ENCODE measurements around the gene TP53RK. TPM values are rescaled to one million over a fixed set of nuclear protein-coding genes. Genes with fewer than 3 reads are reported as not detected.
A peak's percentile ranks its signal among the peaks of the same experiment; 100 is the strongest.

TP53RK gene
- total and polyA plus RNA-seq, 2 of the 13 experiments (the other 11 are each of a cell fraction or from before 2014, with no cell fraction given), result 12.9 to 25.5 TPM

GRCh38 chr20:46689754-46690085, 476 bp upstream of the TP53RK start (continued):
- TF ChIP-seq ZMAT5 (CRISPR knock-in tag; IDR thresholded peaks at IDR 0.05; ENCODE audit: borderline replicate concordance, low read depth) (no peak), HIC2 (CRISPR knock-in tag; IDR thresholded peaks at IDR 0.05; ENCODE audit: low read depth) (no peak), DMTF1 (CRISPR knock-in tag; IDR thresholded peaks at IDR 0.05) (no peak), CSRNP2 (CRISPR knock-in tag; conservative IDR thresholded peaks at IDR 0.05; ENCODE audit: low read depth) (no peak), MAZ (IDR thresholded peaks at IDR 0.05; ENCODE audit: borderline replicate concordance, low read depth, low read length) (0 out of 2 replicates have a peak, but pooled peaks have one; percentile 13), MAZ (CRISPR knock-in tag; IDR thresholded peaks at IDR 0.05; ENCODE audit: low read depth) (0 out of 2 replicates have a peak, but pooled peaks have one; percentile 56), ZNF260 (CRISPR knock-in tag; IDR thresholded peaks at IDR 0.05; ENCODE audit: borderline replicate concordance, low read depth) (no peak), RBAK (CRISPR knock-in tag; IDR thresholded peaks at IDR 0.05) (0 out of 2 replicates have a peak, but pooled peaks have one; percentile 30), ZNF850 (CRISPR knock-in tag; conservative IDR thresholded peaks at IDR 0.05) (no peak), CREM (IDR thresholded peaks at IDR 0.05) (peak; percentile 45; the same call in 1 of the 2 replicates), CREM (CRISPR knock-in tag; IDR thresholded peaks at IDR 0.05) (no peak), ZFP82 (CRISPR knock-in tag; IDR thresholded peaks at IDR 0.05; ENCODE audit: borderline replicate concordance) (0 out of 2 replicates have a peak, but pooled peaks have one; percentile 22), RAD21 (CRISPR knock-in tag; IDR thresholded peaks at IDR 0.05) (no peak), ZNF816 (CRISPR knock-in tag; IDR thresholded peaks at IDR 0.05; ENCODE audit: borderline replicate concordance) (peak; percentile 37; the same call in 1 of the 2 replicates), YEATS2 (CRISPR knock-in tag; IDR thresholded peaks at IDR 0.05; ENCODE audit: borderline replicate concordance) (peak; percentile 2; the same call in 1 of the 2 replicates), GATA4 (IDR thresholded peaks at IDR 0.05; ENCODE audit: borderline replicate concordance, low read depth) (no peak), ATF7-NPFF (CRISPR knock-in tag; IDR thresholded peaks at IDR 0.05; ENCODE audit: low read depth) (no peak), FOSL2 (CRISPR knock-in tag; IDR thresholded peaks at IDR 0.05) (no peak), KLF15 (CRISPR knock-in tag; IDR thresholded peaks at IDR 0.05; ENCODE audit: borderline replicate concordance) (no peak), CBX2 (IDR thresholded peaks at IDR 0.05; ENCODE audit: low read depth, low read length) (no peak), CBX2 (CRISPR knock-in tag; IDR thresholded peaks at IDR 0.05; ENCODE audit: low read depth) (no peak), ZBTB20 (CRISPR knock-in tag; IDR thresholded peaks at IDR 0.05; ENCODE audit: borderline replicate concordance, low read depth) (no peak), POLR2AphosphoS2 (IDR thresholded peaks at IDR 0.05; ENCODE audit: low read depth, low read length) (no peak), SALL2 (CRISPR knock-in tag; IDR thresholded peaks at IDR 0.05) (no peak), SIN3B (IDR thresholded peaks at IDR 0.05; ENCODE audit: low read length) (no peak), NFE2 (CRISPR knock-in tag; IDR thresholded peaks at IDR 0.05) (no peak)

Measured in HepG2 (cell line).